ENCODE results near the gene BARX2. TPM values are rescaled to one million over a fixed set of nuclear protein-coding genes. Genes with fewer than 3 reads are reported as not detected.

The BARX2 gene
- total and polyA plus RNA-seq, 2 donors (not counting 1 experiment from before 2014, with no cell fraction given) = not detected

DNA sequence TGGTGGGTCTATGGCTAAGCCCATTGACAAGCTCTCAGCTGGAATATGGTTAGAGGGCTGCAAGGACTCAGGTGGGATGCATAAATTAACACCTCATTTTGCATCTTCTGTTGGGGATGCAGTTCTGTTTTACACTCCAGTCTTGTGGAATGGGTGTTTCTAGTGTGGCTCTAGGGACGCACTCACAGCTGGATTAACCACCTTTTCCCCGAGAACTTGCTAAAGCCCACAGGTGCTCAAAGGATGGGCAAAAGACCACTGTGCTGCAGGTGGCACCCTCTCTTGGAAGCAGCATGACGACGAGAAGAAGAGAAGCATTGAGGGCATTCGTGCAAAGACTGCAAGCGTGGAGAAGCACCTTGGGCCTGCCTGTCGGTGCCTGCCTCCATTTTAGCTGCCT, 6.9 kb downstream of the BARX2 start:
- DNase-seq = no peak
- WGBS (ENCODE audit: insufficient coverage) = 86% methylated on average over 7 of the region's 7 CpGs
- no peaks in the 10 kb centered on the region for H3K9me3 ChIP-seq (ENCODE audit: control extremely low read depth in 1 of 3, control insufficient read depth in 2 of 3, insufficient read depth in 1 of 3, low read length in 2 of 3)
- Mint-ChIP-seq H3K27ac (no peak overlapping the region), H3K4me1 (no peaks in the 10 kb centered on the region), H3K4me3 (no peak overlapping the region), H3K9me3 (ENCODE audit: insufficient read depth) (no peaks in the 10 kb centered on the region), H3K27me3 (peaks cover 63% of the 10 kb centered on the region)
- ChIA-PET POLR2A (no interaction called here), CTCF (no interaction called here)
- no peaks in the 10 kb centered on the region for H3K36me3 ChIP-seq (replicated peaks in 1 of 2; ENCODE audit: control extremely low read depth in 1 of 2, control insufficient read depth in 1 of 2, extremely low read depth in 1 of 2, insufficient read depth in 2 of 2, low read length in 1 of 2)
- H2AFZ ChIP-seq (ENCODE audit: insufficient read depth, low read depth, low read length, poor library complexity, severe bottlenecking) = no peak overlapping the region
- no peak overlapping the region for H3K9ac ChIP-seq (ENCODE audit: low read length)
- TF ChIP-seq EZH2 (IDR thresholded peaks at IDR 0.05; ENCODE audit: borderline replicate concordance, insufficient read depth, low read depth, low read length, poor library complexity, severe bottlenecking) (no peak), CTCF (IDR thresholded peaks at IDR 0.05) (no peak)
- no peak overlapping the region for H3K27ac ChIP-seq (ENCODE audit: low read length in 2 of 2)
- no peaks in the 10 kb centered on the region for H3K4me1 ChIP-seq (ENCODE audit: control insufficient read depth in 2 of 2, insufficient read depth in 2 of 2, low read length in 2 of 2)
- H3K4me2 ChIP-seq (replicated peaks; ENCODE audit: low read depth, low read length, poor library complexity, severe bottlenecking) = no peak overlapping the region
- no peak overlapping the region for H3K4me3 ChIP-seq (ENCODE audit: control extremely low read depth in 1 of 5, extremely low read depth in 1 of 5, insufficient read depth in 1 of 5, low read depth in 2 of 5, low read length in 4 of 5)
- peaks cover 0 to 5% (median 1%) of the 10 kb centered on the region in 4 experiments for H3K27me3 ChIP-seq (replicated peaks in 1 of 4; ENCODE audit: control extremely low read depth in 1 of 4, control insufficient read depth in 3 of 4, insufficient read depth in 4 of 4, low read length in 3 of 4)
- intact Hi-C loops (cut with micrococcal nuclease) = no loop called here
- no peaks in the 10 kb centered on the region for H4K20me1 ChIP-seq (ENCODE audit: control insufficient read depth, insufficient read depth, low read length, poor library complexity, severe bottlenecking)
- no peaks in the 10 kb centered on the region for H3K79me2 ChIP-seq (ENCODE audit: control insufficient read depth, insufficient read depth, low read length)
- ATAC-seq (ENCODE audit: low read depth) = no peak

DNA sequence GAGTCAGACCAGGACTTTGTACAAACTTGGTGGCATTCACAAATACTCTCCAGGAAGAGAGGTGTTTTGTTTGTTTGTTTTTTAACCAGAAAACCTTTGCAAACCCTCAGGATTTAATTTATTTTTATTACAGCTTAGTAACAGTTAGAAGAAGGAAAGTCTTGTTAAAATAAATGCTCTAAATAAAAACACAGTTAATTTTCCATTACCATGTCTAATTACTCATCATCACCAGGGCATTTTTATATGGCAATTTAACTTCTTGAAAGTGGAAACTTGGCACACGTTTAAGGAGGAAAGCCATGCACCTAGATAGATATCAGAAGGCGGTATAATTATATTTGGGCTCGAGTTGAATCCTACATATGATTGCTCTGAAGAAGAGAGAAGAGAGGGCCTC, 7.4 kb downstream of the BARX2 start:
- Histone ChIP-seq H3K27ac (ENCODE audit: low read length in 2 of 2) (no peak overlapping the region), H3K27me3 (replicated peaks in 1 of 4; ENCODE audit: control extremely low read depth in 1 of 4, control insufficient read depth in 3 of 4, insufficient read depth in 4 of 4, low read length in 3 of 4) (peaks cover 0 to 3% (median 0%) of the 10 kb centered on the region in 4 experiments), H3K79me2 (ENCODE audit: control insufficient read depth, insufficient read depth, low read length) (no peaks in the 10 kb centered on the region), H4K20me1 (ENCODE audit: control insufficient read depth, insufficient read depth, low read length, poor library complexity, severe bottlenecking) (no peaks in the 10 kb centered on the region), H2AFZ (ENCODE audit: insufficient read depth, low read depth, low read length, poor library complexity, severe bottlenecking) (no peak overlapping the region), H3K9ac (ENCODE audit: low read length) (no peak overlapping the region), H3K4me2 (replicated peaks; ENCODE audit: low read depth, low read length, poor library complexity, severe bottlenecking) (no peak overlapping the region), H3K9me3 (ENCODE audit: control extremely low read depth in 1 of 3, control insufficient read depth in 2 of 3, insufficient read depth in 1 of 3, low read length in 2 of 3) (no peaks in the 10 kb centered on the region), H3K36me3 (replicated peaks in 1 of 2; ENCODE audit: control extremely low read depth in 1 of 2, control insufficient read depth in 1 of 2, extremely low read depth in 1 of 2, insufficient read depth in 2 of 2, low read length in 1 of 2) (no peaks in the 10 kb centered on the region), H3K4me1 (ENCODE audit: control insufficient read depth in 2 of 2, insufficient read depth in 2 of 2, low read length in 2 of 2) (no peaks in the 10 kb centered on the region), H3K4me3 (ENCODE audit: control extremely low read depth in 1 of 5, extremely low read depth in 1 of 5, insufficient read depth in 1 of 5, low read depth in 2 of 5, low read length in 4 of 5) (no peak overlapping the region)
- ATAC-seq (ENCODE audit: low read depth) = no peak
- ChIA-PET POLR2A (no interaction called here), CTCF (no interaction called here)
- DNase-seq = no peak
- H3K4me1 Mint-ChIP-seq = no peaks in the 10 kb centered on the region
- intact Hi-C loops (cut with micrococcal nuclease) = no loop called here
- no peak overlapping the region for H3K27ac Mint-ChIP-seq
- peaks cover 62% of the 10 kb centered on the region for H3K27me3 Mint-ChIP-seq
- no peak for TF ChIP-seq EZH2 (IDR thresholded peaks at IDR 0.05; ENCODE audit: borderline replicate concordance, insufficient read depth, low read depth, low read length, poor library complexity, severe bottlenecking)
- TF ChIP-seq CTCF (IDR thresholded peaks at IDR 0.05) = no peak
- no peak overlapping the region for H3K4me3 Mint-ChIP-seq
- WGBS (ENCODE audit: insufficient coverage) = 88% methylated on average over 3 of the region's 3 CpGs
- no peaks in the 10 kb centered on the region for H3K9me3 Mint-ChIP-seq (ENCODE audit: insufficient read depth)
